HepG2 (cell line): ENCODE results near the gene MTA2. TPM values are rescaled to one million over a fixed set of nuclear protein-coding genes. Genes with fewer than 3 reads are reported as not detected.

Experiments used
- DPF2 ChIP-seq: sonication (generic); formaldehyde crosslinking; IDR thresholded peaks from 2 replicates; pipeline ENCODE4 v1.4.0; 2020; ENCODE audit warnings: mild to moderate bottlenecking, low read depth, missing genetic modification reagents, borderline replicate concordance
- IKZF4 ChIP-seq: sonication (generic); formaldehyde crosslinking; IDR thresholded peaks from 2 replicates; pipeline ENCODE4 v1.5.1; 2020; ENCODE audit warnings: borderline replicate concordance, mild to moderate bottlenecking, low read depth, missing genetic modification reagents; ENCODE audit errors: not compliant biosample characterization
- MAFG ChIP-seq: sonication (generic); formaldehyde crosslinking; IDR thresholded peaks from 2 replicates; pipeline ENCODE4 v1.5.1; 2020; ENCODE audit warnings: mild to moderate bottlenecking, missing genetic modification reagents
- MIER3 ChIP-seq: IDR thresholded peaks from 2 replicates; pipeline ENCODE4 v1.6.1; 2016; ENCODE audit warnings: missing compliant biosample characterization, borderline replicate concordance
- MXD1 ChIP-seq: sonication (generic); formaldehyde crosslinking; IDR thresholded peaks from 2 replicates; pipeline ENCODE4 v1.4.0; 2020; ENCODE audit warnings: mild to moderate bottlenecking, missing genetic modification reagents
- NFYB ChIP-seq: sonication (generic); formaldehyde crosslinking; IDR thresholded peaks from 2 replicates; pipeline ENCODE4 v1.4.0; 2020; ENCODE audit warnings: missing genetic modification reagents
- RAD21 ChIP-seq: fragments of 450-650 bp; formaldehyde crosslinking; IDR thresholded peaks from 2 replicates; pipeline ENCODE4 v1.5.0; 2020; ENCODE audit warnings: mild to moderate bottlenecking
- ZBTB14 ChIP-seq: sonication (generic); formaldehyde crosslinking; IDR thresholded peaks from 2 replicates; pipeline ENCODE4 v1.4.0; 2020; ENCODE audit warnings: missing genetic modification reagents
- ZFP36L2 ChIP-seq: sonication (generic); formaldehyde crosslinking; IDR thresholded peaks from 2 replicates; pipeline ENCODE4 v1.4.0; 2020; ENCODE audit warnings: missing genetic modification reagents
- ZNF142 ChIP-seq: sonication (generic); formaldehyde crosslinking; IDR thresholded peaks from 2 replicates; pipeline ENCODE4 v1.4.0; 2020; ENCODE audit warnings: missing genetic modification reagents
- ZNF230 ChIP-seq: sonication (generic); formaldehyde crosslinking; IDR thresholded peaks from 2 replicates; pipeline ENCODE4 v1.4.0; 2020; ENCODE audit warnings: mild to moderate bottlenecking, missing genetic modification reagents
- ZNF263 ChIP-seq: sonication (generic); formaldehyde crosslinking; IDR thresholded peaks from 2 replicates; pipeline ENCODE4 v1.4.0; 2020; ENCODE audit warnings: missing genetic modification reagents
- ZNF354B ChIP-seq: sonication (generic); formaldehyde crosslinking; IDR thresholded peaks from 2 replicates; pipeline ENCODE4 v1.8.0; 2022; ENCODE audit warnings: mild to moderate bottlenecking, missing genetic modification reagents
- ZNF670 ChIP-seq: sonication (generic); formaldehyde crosslinking; IDR thresholded peaks from 2 replicates; pipeline ENCODE4 v1.8.0; 2022; ENCODE audit warnings: mild to moderate bottlenecking, missing genetic modification reagents, borderline replicate concordance
- ZNF720 ChIP-seq: sonication (generic); formaldehyde crosslinking; IDR thresholded peaks from 2 replicates; pipeline ENCODE4 v1.4.0; 2020; ENCODE audit warnings: missing genetic modification reagents
- ZNF772 ChIP-seq: sonication (generic); formaldehyde crosslinking; IDR thresholded peaks from 2 replicates; pipeline ENCODE4 v1.5.0; 2020; ENCODE audit warnings: mild to moderate bottlenecking, missing genetic modification reagents
- ZSCAN5A ChIP-seq: sonication (generic); formaldehyde crosslinking; IDR thresholded peaks from 2 replicates; pipeline ENCODE4 v1.8.0; 2022; ENCODE audit warnings: mild to moderate bottlenecking, missing genetic modification reagents, borderline replicate concordance
- polyA plus RNA-seq, 8 experiments: library from polyadenylated mRNA; depleted of rRNA in 3 of 8; stranded (reverse) in 7 of 8; unstranded in 1 of 8; fragments of >200 nt; fragmentation: Illumina TruSeq in 4 of 8; extraction: Trizol in 4 of 8; gene quantifications; 2 replicates each; pipeline versions ENCODE4 v1.2.1 to v1.2.3, GENCODE V29; 2011 to 2016; ENCODE audit warnings: low read depth in 4 of 8, missing spikeins in 1 of 8, mixed read lengths in 1 of 8; ENCODE audit not compliant: insufficient read depth in 1 of 8
- total RNA-seq, 5 experiments: library from RNA; depleted of rRNA; stranded (reverse); fragments of >200 nt; fragmentation: Illumina TruSeq; extraction: Trizol; gene quantifications; 2 replicates each; pipeline ENCODE4 v1.2.3, GENCODE V29; 2016; ENCODE audit warnings: low read depth in 1 of 5

MTA2 gene
- total and polyA plus RNA-seq, 2 of the 13 experiments (the other 11 are each of a cell fraction or from before 2014, with no cell fraction given) = 14.0 to 70.0 TPM

GRCh38 chr11:62546929-62547625, 54.6 kb downstream of the MTA2 start (continued):
- peak; percentile 84; the same call in 1 of the 2 replicates for TF ChIP-seq ZNF142 (CRISPR knock-in tag)
- TF ChIP-seq ZSCAN5A (CRISPR knock-in tag) = no peak
- no peak for TF ChIP-seq MXD1 (CRISPR knock-in tag)
- 0 out of 2 replicates have a peak, but pooled peaks have one; percentile 12 for TF ChIP-seq ZNF230
- no peak for TF ChIP-seq ZNF720 (CRISPR knock-in tag)
- TF ChIP-seq IKZF4 (CRISPR knock-in tag) = no peak
- no peak for TF ChIP-seq ZNF354B (CRISPR knock-in tag)
- TF ChIP-seq ZNF263 = no peak
- no peak for TF ChIP-seq ZBTB14 (CRISPR knock-in tag)
- no peak for TF ChIP-seq NFYB (CRISPR knock-in tag)
- TF ChIP-seq RAD21 (CRISPR knock-in tag) = no peak
- TF ChIP-seq MIER3 (CRISPR knock-in tag) = no peak
- 0 out of 2 replicates have a peak, but pooled peaks have one; percentile 42 for TF ChIP-seq MAFG (CRISPR knock-in tag)
- no peak for TF ChIP-seq ZNF670 (CRISPR knock-in tag)
- no peak for TF ChIP-seq DPF2 (CRISPR knock-in tag)
- TF ChIP-seq ZFP36L2 (CRISPR knock-in tag) = peak; percentile 39; the same call in 1 of the 2 replicates
- TF ChIP-seq ZNF772 (CRISPR knock-in tag) = 0 out of 2 replicates have a peak, but pooled peaks have one; percentile 7
